Activated naive CD4-positive, alpha-beta T cell treated with anti-CD3 and anti-CD28 coated beads, Interleukin-2, amount 50 U/mL, for 16 hours (primary cell): ENCODE data around the gene COG2.
"Not testable (repeated sequence)": the region's sequence is repeated elsewhere in the genome, so short reads cannot be mapped to it uniquely, and the experiment has no call there.

Experiments
- DNase-seq: peaks from one replicate; pipeline ENCODE4 v3.0.0-alpha.2; 2020

COG2 gene, protein sequence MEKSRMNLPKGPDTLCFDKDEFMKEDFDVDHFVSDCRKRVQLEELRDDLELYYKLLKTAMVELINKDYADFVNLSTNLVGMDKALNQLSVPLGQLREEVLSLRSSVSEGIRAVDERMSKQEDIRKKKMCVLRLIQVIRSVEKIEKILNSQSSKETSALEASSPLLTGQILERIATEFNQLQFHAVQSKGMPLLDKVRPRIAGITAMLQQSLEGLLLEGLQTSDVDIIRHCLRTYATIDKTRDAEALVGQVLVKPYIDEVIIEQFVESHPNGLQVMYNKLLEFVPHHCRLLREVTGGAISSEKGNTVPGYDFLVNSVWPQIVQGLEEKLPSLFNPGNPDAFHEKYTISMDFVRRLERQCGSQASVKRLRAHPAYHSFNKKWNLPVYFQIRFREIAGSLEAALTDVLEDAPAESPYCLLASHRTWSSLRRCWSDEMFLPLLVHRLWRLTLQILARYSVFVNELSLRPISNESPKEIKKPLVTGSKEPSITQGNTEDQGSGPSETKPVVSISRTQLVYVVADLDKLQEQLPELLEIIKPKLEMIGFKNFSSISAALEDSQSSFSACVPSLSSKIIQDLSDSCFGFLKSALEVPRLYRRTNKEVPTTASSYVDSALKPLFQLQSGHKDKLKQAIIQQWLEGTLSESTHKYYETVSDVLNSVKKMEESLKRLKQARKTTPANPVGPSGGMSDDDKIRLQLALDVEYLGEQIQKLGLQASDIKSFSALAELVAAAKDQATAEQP

GRCh38 chr1:230642263-230642959 lies at the start of gene COG2:
COG2 (plus strand) TSS chr1:230642481; CDS start chr1:230642607, 126 bp downstream.
- DNase-seq = peak; percentile 98

- no peak for DNase-seq
These were observed 49.4 kb upstream of the COG2 start for GRCh38 chr1:230592848-230593414.

DNA sequence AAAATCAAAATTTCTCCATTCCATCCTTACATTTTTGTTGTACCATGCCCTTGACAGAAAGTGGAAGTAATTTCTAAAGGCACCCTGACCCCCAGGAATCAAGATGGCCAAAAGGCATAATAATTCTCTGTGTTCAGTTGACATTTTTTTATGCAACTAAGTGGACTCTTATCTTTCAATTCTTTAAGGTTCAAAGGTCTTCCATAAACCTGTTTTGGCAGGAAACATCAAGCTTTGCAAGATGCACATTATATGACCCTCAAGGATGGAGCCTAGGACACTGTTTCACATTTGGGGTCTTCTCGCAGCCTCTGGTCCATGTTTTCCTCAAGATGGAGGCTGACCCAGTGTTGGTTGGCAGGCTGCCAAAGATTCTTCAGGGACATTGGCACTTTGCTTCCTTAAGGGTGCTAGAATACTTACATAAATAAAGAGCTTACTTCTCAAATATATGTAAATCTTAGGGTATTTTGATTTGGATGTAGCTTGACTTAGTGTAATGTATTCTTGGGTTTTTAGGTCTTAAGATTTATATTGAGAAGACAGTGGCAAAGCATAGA lies 48.0 kb upstream of the COG2 start:
- DNase-seq = no peak

DNA sequence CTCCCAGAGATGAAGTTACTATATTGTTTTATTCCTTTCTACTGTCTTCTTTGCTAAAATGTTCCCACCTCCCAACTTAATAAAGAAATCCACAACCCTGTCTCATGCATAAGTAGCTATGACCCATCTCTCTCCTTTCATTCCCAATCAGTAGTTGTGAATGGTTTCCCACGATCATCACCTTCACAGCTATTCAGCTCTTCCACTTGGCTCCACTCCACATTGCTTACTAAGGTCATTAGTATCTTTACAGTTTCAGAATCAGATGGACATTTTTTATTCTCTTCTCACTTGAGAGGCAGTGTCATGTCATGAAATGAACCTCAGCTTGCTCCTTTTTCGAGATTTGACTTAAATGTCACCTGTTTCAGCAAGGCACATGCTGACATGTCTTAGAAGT lies 47.1 kb upstream of the COG2 start:
- no peak for DNase-seq

DNA sequence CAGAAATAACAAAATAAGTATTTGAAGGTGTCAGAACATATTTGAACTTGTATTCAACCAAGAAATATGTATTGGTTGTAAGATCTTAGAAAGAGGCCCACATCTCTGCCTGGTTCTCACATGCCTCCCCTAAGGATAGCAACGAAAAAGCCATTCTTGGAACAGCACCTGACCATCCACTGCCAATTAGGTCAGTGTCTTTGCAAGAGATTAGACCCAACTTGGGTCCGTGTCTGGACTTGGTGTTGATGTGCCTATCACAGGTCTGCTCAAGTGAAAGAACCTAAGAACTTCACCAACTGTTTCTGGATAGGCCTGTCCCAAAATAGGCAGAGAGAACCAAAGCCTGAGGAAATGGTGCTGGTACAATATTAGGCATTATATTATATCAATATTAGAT lies 46.0 kb upstream of the COG2 start:
- no peak for DNase-seq

GRCh38 chr1:230598745-230599144 lies 43.5 kb upstream of the COG2 start:
- DNase-seq = no peak

GRCh38 chr1:230599926-230600656 lies 42.2 kb upstream of the COG2 start:
- no peak for DNase-seq

DNA sequence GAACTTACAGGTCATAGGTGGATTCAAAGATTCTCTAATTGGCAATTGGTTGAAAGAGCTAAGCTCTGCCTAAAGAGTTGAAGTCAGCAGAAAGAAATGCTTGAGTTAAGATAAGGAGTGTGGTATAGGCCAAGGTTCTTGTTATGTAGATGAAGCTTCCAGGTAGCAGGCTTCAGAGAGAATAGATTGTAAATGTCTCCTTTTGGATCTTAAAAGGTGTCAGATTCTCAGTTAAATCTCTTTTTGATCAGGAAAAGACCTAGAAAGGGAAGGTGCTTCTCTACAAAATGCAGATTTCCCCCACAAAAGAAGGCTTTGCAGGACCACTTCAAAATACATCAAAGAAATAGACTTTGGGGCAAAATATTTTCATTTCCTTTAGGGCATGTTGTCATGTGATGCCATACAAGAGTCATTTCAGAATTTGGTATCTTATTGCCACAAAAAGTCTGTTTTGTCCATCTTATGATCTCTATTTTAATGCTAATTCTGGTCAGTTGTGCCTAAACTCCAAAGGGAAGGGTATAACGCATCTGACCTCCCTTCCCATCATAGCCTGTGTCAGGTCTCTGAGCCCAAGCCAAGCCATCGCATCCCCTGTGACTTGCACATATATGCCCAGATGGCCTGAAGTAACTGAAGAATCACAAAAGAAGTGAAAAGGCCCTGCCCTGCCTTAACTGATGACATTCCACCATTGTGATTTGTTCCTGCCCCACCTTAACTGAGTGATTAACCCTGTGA lies 41.5 kb upstream of the COG2 start:
- not testable (repeated sequence) for DNase-seq

DNA sequence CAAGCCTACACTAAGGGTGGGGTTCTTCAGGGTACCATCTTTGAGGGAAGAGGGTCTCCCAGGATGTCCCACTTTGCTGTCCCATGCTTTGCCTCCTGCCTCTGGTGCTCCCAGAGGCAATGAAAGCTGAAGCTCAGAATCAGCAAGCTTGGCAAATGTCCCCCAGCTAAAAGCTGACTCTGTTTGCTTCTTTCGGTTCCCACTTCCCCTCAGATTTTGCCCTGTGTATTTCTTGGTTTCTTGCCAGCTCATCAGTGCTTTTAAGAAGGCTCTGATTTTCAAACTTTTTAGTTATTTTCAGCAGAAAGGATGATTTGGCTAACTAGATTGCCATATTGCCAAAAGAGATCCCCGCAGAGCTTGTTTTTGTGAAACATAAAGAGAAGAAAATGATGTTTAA lies 33.1 kb upstream of the COG2 start:
- DNase-seq = no peak

DNA sequence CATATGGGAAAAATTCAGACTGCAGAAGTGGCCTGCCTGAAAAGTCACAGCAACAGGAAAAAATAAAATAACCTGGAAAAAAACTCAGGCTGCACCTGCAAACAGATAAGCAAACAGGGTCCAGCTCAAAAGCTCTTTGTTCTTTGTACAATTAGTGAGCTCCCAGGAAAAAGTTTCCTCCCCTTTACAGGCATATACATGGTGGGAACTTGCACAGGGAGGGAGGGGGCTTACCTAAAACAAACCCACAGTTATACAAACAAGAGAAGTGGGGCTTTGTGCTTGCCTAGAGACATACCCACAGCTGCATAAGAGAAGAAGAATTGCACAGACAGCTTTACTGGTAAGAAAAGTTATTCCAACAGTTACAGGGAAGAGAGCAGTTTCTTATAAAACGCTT lies 31.7 kb upstream of the COG2 start:
- DNase-seq = no peak

DNA sequence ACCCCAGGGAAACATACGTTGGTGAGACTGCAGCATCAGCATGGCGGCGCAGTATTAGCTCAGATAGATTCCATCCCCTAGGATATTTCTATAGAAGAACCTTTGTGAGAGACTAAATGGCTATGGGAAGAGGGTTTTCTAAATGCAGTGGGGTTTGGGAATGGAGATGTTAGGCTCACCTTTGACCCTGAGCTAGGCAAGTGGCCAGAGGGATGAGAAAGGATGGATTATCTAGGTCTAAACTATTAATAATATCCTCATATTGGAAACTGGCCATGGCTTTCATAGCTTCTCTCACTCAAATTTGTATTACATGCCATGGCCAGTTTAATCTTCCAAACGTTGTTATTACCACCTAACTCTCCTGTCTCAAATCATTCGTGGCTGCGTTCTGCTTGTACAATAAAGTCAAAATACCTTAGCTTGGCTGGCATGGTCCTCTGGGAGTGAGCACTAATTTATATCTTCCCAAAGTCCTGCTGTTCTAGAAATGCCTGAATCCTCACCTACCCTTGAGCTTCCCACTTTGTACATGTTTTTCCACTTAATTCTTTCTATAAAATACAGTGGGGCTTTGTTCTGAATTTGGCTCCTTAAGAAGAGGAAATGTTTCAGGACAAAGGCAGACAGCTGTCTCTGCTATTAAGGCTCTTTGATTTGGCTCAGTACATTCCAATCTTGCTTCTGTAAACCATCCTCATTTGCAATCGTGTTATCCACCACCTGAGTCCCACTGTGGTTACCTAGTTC lies 31.0 kb upstream of the COG2 start:
- DNase-seq = no peak

GRCh38 chr1:230611878-230612235 lies 30.4 kb upstream of the COG2 start:
- no peak for DNase-seq

DNA sequence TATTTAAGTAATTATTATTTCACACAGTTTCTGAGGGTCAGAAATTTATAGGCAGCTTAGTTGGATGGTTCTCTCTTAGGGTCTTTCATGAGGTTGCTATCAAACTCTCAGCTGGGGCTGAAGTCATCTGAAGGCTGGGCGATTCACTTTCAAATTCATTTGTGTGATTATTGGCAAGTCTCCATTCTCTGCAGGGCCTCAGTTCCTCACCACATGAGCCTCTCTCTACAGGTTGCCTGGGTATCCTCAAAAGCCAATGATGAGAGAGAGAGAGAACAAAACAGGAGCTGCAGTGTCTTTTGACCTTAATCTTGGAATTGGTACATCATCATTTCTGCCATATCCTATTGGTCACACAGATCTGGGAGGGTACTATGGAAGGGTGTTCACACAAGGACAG lies 29.6 kb upstream of the COG2 start:
- DNase-seq = no peak

DNA sequence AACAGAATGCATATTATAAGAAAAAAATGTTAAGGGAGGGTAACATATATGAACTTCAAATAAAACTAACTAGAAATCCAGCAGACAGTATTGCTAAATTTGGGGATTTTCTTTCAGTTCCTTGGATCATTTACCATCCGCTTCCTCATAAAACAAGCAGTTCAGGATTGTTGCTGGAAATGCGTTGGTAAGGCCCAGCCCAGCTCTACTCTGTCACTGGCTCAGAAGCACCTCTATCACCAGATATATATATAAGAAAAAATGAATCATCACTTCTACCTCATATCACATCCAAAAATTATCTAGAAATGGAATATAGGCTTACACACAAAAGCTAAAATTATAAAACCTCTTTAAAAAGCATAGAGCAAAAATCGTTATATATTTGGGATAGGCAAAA lies 28.2 kb upstream of the COG2 start:
- no peak for DNase-seq

GRCh38 chr1:230618537-230618936 lies 23.7 kb upstream of the COG2 start:
- no peak for DNase-seq

DNA sequence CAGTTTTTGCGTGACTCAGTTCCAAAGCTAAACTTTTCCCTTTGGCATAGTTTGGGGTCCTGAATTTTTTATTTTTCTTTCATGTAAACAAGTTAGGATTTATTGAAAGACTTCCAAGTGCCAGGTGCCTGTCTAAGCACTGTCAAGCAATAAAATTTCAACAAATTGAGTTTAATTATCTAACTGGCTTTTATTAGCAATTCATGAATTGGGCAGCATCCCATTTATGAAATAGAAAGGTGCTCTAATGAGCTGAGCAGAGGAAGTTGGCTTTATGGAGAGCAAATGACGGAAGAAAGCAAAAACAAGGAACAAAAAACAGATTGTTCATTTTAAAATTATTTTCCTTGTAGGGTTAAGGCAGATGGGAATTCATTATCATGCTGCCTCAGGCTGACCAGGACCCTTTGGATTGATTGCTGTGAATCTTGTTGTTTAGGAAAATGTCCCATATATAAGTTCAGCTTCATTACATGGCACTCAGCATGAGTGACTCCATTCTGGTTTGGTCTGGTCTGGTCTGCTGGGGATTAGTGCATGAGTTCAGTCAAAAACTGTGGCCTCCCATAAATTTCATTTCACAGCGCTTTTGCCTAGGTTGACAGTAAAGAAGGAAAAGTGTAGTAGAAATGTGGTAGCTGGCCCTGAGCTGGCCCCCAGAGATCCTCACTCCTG lies 21.5 kb upstream of the COG2 start:
- DNase-seq = no peak

GRCh38 chr1:230621324-230622030 lies 20.8 kb upstream of the COG2 start:
- DNase-seq = no peak

- no peak for DNase-seq
These were observed 20.1 kb upstream of the COG2 start for GRCh38 chr1:230622151-230622550.

DNA sequence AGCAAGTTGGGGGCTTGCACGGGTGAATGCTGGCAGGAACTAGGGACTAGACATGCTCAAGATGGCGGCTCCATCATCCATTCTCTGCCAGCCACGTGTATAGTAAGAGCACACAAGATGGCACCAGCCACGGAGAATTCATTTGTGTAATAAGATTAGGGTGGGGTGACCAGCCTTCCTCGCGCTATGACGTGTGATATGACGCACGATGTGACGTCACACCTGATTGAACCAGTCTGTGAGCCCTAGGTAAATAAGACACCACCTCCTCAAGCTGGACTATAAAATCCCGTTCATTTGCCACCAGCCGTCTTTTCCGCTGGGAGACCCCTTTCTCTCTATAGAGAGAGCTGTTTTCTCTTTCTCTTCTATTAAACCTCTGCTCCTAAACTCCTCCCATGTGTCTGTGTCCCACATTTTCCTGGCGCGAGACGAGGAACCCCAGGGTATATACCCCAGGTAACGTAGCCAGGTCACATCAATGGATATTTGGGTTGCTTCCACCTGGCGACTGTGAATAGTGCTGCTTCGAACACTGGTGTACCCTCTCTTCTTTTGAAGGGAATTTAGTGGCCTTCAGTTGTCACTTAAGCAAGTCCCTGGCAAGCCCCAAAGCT lies 18.1 kb upstream of the COG2 start:
- no peak for DNase-seq
